Erythroblast (primary cell): ENCODE results near the gene CAMK2A.

Experiments
- GATA1 ChIP-seq: IDR thresholded peaks from 2 replicates; pipeline ENCODE4 v1.6.1; 2011; ENCODE audit warnings: low read depth, mild to moderate bottlenecking, control low read depth, low read length, moderate library complexity
- POLR2A ChIP-seq: IDR thresholded peaks from 2 replicates; pipeline ENCODE4 v1.6.1; 2011; ENCODE audit warnings: mild to moderate bottlenecking, low read length

DNA sequence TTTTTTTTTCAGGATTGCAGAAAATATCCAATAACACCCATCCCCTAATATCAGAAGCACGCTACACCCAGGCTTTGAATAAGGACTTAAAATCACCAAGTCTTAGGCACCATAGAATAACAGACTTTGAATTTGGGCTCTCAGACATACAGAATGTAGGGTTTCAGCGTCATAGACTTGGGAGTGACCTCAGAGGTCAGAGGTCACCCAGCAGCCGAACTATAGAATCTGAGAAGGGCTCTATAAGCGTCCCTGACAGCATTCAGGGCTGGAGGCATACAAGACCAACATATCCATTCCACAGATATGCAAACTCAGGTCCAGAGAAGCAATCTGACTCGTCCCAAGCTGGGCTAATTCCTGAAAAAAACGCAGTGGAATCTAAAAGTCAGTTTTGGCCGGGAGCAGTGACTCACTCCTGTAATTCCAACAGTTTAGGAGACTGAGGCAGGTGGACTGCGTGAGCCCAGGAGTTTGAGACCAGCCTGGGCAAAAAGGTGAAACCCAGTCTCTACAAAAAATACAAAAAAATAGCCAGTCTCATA is 65.0 kb downstream of the CAMK2A start:
- TF ChIP-seq POLR2A: no peak
- no peak for TF ChIP-seq GATA1
